ENCODE data around the gene TP53BP1. TPM values are rescaled to one million over a fixed set of nuclear protein-coding genes. Genes with fewer than 3 reads are reported as not detected.
A peak's percentile ranks its signal among the peaks of the same experiment; 100 is the strongest.

TP53BP1 gene
- polyA plus RNA-seq, 1 donor from 2014 or later: 98.7 TPM

- Histone ChIP-seq H3K9me3 (ENCODE audit: low read length) (peaks cover 4% of the 10 kb centered on the region), H3K4me2 (ENCODE audit: low read length) (peak overlapping the region; percentile 47), H3K9me2 (ENCODE audit: insufficient read depth, low read length) (no peaks in the 10 kb centered on the region), H3K27ac (ENCODE audit: low read length) (no peak overlapping the region), H3K27me3 (ENCODE audit: insufficient read depth, low read depth, low read length) (no peaks in the 10 kb centered on the region), H2AFZ (ENCODE audit: low read depth, low read length) (no peak overlapping the region), H3K79me2 (replicated peaks; ENCODE audit: insufficient read depth, low read length) (peaks cover 45% of the 10 kb centered on the region), H3F3A (ENCODE audit: insufficient read depth, low read length, poor library complexity, severe bottlenecking) (no peaks in the 10 kb centered on the region), H3K9ac (ENCODE audit: low read length) (peak overlapping the region; percentile 85), H4K20me1 (ENCODE audit: insufficient read depth) (no peaks in the 10 kb centered on the region), H3K4me3 (ENCODE audit: low read length) (peak overlapping the region; percentile 89), H3K36me3 (ENCODE audit: insufficient read depth, low read length) (peaks cover 24% of the 10 kb centered on the region)
- TF ChIP-seq TAF1 (IDR thresholded peaks at IDR 0.05; ENCODE audit: low read depth) (no peak), MXI1 (conservative IDR thresholded peaks at IDR 0.05; ENCODE audit: poor library complexity, severe bottlenecking) (no peak), CTCF (IDR thresholded peaks at IDR 0.05; ENCODE audit: poor library complexity, severe bottlenecking) (no peak), REST (IDR thresholded peaks at IDR 0.05; ENCODE audit: borderline replicate concordance) (no peak), EP300 (conservative IDR thresholded peaks at IDR 0.05; ENCODE audit: poor library complexity, severe bottlenecking) (no peak), RAD21 (conservative IDR thresholded peaks at IDR 0.05) (no peak), EZH2 (IDR thresholded peaks at IDR 0.05; ENCODE audit: borderline replicate concordance, insufficient read depth, low read length, poor library complexity, severe bottlenecking) (no peak), POLR2AphosphoS5 (IDR thresholded peaks at IDR 0.05) (no peak), SMC3 (conservative IDR thresholded peaks at IDR 0.05; ENCODE audit: poor library complexity) (no peak)
Observed at GRCh38 chr15:43519196-43519595, 26.2 kb upstream of the TP53BP1 start.

- Histone ChIP-seq H3K27me3 (ENCODE audit: insufficient read depth, low read depth, low read length) (no peaks in the 10 kb centered on the region), H3F3A (ENCODE audit: insufficient read depth, low read length, poor library complexity, severe bottlenecking) (no peaks in the 10 kb centered on the region), H3K9ac (ENCODE audit: low read length) (peak overlapping the region; percentile 85), H4K20me1 (ENCODE audit: insufficient read depth) (no peaks in the 10 kb centered on the region), H3K36me3 (ENCODE audit: insufficient read depth, low read length) (peaks cover 17% of the 10 kb centered on the region), H2AFZ (ENCODE audit: low read depth, low read length) (peak overlapping the region; percentile 8), H3K4me2 (ENCODE audit: low read length) (peak overlapping the region; percentile 47), H3K79me2 (replicated peaks; ENCODE audit: insufficient read depth, low read length) (peaks cover 54% of the 10 kb centered on the region), H3K9me3 (ENCODE audit: low read length) (no peaks in the 10 kb centered on the region), H3K9me2 (ENCODE audit: insufficient read depth, low read length) (no peaks in the 10 kb centered on the region), H3K4me3 (ENCODE audit: low read length) (peak overlapping the region; percentile 89), H3K27ac (ENCODE audit: low read length) (peak overlapping the region; percentile 88)
- TF ChIP-seq EP300 (conservative IDR thresholded peaks at IDR 0.05; ENCODE audit: poor library complexity, severe bottlenecking) (peak; percentile 27), MXI1 (conservative IDR thresholded peaks at IDR 0.05; ENCODE audit: poor library complexity, severe bottlenecking) (peak; percentile 34), TAF1 (IDR thresholded peaks at IDR 0.05; ENCODE audit: low read depth) (no peak), SMC3 (conservative IDR thresholded peaks at IDR 0.05; ENCODE audit: poor library complexity) (peak; percentile 32), RAD21 (conservative IDR thresholded peaks at IDR 0.05) (peak; percentile 31), REST (IDR thresholded peaks at IDR 0.05; ENCODE audit: borderline replicate concordance) (no peak), CTCF (IDR thresholded peaks at IDR 0.05; ENCODE audit: poor library complexity, severe bottlenecking) (no peak), EZH2 (IDR thresholded peaks at IDR 0.05; ENCODE audit: borderline replicate concordance, insufficient read depth, low read length, poor library complexity, severe bottlenecking) (no peak), POLR2AphosphoS5 (IDR thresholded peaks at IDR 0.05) (peak; percentile 52)
Observed at GRCh38 chr15:43518197-43518761, 25.3 kb upstream of the TP53BP1 start.

Data from neural cell (in vitro differentiated cells).